RPMI7951 (cell line): ENCODE results near the gene RBM34. TPM values are rescaled to one million over a fixed set of nuclear protein-coding genes. Genes with fewer than 3 reads are reported as not detected.
"Not testable (repeated sequence)": the region's sequence is repeated elsewhere in the genome, so short reads cannot be mapped to it uniquely, and the experiment has no call there.

Experiments used
- DNase-seq: peaks from one replicate; pipeline ENCODE4 v3.0.0-alpha.2; 2012; ENCODE audit warnings: low read depth
- total RNA-seq: library from RNA; depleted of rRNA; stranded (reverse); fragments of >200 nt; shearing (Covaris generic); gene quantifications from 2 replicates; pipeline ENCODE4 v1.2.3, GENCODE V29; 2014

RBM34 gene
- total RNA-seq, 1 experiment from 2014 or later, result 68.7 TPM

DNA sequence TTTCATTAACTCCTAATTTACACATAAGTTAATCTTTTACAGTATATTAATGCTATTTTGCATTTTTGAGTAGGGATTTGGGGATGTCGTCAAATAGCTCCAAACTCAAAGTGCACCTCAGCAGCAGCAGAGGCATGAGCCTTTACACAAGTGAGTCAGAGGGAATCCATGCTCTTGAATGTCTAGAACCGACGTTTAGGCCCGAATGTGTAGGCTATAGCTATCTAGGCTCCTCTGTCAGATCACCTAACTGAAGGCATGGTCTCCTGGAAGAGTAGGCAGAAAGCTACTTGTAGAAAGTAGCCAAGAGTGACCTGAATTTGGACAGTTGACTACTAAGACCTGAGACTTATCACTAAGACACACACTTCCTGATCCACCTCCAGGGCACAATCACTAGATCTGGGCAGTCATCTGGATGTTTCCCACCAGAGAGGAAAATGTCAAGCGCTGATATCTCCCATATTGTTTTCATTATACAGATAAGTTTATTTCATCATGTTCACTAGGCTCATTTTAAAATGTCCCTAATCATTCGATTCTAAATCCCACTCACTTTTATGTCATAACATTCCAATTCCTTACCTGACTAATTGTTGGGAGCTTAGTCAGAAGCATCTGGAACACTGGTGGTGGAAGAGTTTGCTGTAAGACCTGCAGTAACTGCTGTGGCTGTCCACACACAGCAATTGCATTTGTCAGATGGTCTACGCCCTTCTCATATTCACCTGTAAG, 47.7 kb downstream of the RBM34 start:
- DNase-seq, result no peak

DNA sequence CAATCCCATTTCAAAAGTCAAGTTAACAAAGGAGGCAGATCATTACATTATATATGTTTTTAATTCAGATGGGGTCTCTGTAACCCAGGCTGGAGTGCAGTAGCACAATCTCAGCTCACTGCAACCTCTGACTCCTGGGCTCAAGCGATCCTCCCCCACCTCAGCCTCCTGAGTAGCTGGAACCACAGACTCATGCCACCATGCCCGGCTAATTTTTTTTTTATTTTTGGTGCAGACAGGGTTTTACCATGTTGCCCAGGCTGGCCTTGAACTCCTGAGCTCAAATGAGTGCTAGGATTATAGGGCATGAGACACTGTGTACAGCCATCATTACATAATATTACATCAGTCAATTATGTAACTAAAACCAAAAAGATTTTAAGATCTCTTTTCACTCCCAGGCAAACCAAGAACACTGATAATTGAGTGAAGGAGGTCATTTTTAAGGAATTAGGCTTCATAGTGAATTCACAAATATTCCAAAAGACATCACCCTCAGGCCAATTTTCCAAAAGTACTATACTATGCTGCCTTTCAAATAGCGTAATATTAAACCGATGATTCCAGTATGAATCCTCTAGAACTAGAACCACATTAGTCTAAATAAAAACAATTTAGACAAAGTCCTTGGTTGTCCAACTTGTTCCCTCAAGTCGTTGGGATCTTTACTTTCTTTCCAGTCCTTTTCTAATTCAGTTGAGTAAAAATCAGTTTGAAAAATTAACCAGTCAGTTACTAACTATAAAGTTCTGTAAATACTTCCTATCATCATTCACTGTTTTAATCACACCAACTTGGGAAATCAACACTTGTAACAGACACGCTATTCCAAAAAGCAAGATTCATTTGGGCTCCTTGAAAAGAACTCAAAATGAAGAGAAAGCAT, 48.5 kb downstream of the RBM34 start:
- DNase-seq, result no peak

DNA sequence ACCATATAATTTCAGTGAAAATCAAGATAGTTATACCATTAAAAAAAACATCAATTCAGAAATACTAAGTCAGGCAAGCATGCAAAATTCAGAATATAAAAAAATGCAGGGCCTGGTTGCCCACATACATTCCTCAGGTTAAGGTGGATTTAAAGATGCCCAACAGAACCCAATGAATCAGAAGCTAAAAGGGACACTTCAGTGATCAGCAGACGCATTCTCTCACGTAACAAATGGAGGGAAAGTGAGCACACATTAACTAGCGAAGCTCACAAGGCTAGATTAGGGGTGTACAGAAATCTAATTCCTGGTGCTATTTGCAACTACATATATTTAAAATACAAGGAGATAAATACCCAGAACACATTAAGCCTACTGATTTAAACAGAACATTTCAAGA, 49.9 kb downstream of the RBM34 start:
- DNase-seq, result no peak

DNA sequence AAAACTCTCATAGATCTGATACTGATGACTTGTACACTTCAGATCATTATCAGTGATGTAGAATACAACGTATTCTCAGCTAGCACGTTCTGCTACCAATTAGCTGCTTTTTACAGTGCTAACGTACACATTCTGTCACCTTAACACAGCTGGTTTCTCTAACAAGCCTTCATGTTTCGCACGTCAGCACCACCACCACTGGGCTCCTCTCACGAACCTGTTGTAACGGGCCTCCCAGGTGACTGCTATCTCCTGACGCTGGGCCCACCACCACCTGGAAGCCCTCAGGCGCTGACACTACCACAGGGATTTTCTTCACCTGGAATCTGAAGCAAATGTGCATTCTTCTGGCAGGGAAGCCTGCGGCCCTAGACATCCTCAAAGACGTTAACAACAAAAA, 52.2 kb downstream of the RBM34 start:
- no peak for DNase-seq

DNA sequence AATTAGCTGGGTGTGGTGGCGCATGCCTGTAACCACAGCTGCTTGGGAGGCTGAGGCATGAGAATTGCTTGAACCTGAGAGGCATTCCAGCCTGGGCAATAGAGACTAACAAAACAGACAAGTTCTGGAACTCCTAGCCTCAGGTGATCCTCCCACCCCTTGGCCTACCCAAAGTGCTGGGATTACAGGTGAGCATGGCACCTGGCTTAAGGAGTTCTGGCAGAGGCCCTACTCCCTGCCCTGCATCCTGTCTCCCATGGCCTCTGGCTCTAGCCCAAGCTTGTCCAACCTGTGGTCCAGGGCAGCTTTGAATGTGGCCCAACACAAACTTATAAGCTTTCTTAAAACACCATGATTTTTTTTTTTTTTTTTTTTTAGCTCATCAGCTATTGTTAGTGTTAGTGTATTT, 52.9 kb downstream of the RBM34 start:
- DNase-seq, result no peak

DNA sequence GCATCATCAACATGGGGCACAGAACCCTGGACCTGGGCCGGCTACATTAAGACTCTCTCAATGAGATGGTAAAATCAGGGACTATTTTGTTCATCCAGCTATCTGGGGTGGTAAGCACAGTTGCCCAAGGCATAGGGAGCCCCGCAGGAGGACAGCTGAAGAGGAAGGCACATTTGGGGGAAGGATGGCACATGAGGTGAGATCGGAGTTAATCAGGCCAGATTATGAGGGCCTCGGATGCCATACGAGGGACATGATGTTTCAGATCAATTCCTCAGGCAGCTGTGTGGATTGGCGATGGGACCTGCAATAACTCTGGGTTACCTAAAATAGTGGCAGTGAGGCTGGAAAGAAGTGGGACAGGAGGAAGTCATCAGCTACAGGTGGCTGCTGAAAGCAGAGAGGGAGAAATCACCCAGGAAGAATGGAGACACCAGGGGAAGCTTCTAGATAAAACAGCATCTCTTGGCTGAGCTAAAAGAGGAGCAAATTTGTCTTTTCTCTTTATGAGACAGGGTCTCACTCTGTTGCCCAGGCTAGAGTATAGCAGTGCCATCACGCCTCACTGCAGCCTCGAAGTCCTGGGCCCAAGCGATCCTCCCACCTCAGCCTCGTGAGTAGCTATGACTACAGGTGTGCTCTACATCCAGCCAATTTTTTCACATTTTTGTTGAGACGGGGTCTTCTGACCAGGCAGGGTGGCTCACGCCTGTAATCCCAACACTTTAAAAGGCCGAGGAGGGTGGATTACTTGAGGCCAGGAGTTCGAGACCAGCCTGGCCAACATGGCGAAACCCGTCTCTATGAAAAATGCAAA, 53.5 kb downstream of the RBM34 start:
- DNase-seq, result no peak

DNA sequence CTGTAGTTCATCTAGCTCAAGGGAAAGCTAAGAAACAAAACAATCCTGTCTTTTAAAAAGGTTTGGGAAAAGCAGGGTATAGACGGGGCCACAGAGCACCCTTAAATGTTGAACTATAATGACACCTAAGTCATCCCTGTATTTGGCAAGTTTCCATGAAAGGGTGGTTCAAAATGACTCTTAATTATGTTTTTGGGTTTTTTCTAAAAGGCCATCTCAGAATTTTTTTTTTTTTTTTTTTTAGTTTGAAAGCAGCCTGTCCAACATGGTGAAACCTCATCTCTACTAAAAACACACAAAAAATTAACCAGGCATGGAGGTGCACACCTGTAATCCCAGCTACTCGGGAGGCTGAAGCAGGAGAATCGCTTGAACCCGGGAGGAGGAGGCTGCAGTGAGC, 54.6 kb downstream of the RBM34 start:
- no peak for DNase-seq

DNA sequence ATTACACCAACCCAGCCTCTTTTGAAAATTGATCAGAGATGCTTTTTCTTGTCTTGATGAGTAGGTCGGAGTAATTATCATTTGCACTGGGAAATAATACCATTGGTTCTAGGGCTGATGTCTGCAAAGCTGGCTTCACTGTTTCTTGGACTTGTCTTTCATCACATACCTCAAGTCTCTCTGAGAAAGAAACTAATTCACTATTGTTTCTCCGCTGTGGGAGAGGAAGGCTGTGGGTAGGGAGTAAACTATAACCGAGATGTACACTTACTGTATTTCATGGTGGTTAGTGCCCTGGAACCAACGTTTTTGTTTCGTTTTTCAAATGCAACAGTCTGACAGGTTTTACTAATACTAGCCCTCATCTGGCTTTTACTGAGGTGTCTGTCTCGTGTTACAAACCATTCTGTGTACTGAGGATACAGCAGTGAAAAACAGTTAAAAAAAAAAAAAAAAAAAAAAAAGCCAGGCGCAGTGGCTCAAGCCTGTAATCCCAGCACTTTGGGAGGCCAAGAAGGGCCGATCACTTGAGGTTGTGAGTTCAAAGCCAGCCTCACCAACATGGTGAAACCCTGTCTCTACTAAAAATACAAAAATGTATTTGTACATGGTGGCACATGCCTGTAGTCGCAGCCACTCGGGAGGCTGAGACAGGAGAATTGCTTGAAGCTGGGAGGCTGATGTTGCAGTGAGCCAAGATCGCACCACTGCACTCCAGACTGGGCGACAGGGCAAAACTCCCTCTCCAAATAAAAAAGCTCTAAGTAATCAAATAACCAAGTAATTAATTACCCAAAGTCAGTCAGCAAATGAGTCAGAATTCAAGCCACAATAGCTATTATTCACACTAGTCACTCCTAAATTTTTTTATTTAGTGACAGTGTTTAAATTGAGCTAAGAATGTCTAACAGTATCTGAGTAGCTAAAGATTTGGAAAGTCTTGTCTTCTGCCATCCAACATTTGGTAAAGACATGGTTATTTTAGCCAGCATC, 55.7 kb downstream of the RBM34 start:
- DNase-seq, result peak; percentile 62

DNA sequence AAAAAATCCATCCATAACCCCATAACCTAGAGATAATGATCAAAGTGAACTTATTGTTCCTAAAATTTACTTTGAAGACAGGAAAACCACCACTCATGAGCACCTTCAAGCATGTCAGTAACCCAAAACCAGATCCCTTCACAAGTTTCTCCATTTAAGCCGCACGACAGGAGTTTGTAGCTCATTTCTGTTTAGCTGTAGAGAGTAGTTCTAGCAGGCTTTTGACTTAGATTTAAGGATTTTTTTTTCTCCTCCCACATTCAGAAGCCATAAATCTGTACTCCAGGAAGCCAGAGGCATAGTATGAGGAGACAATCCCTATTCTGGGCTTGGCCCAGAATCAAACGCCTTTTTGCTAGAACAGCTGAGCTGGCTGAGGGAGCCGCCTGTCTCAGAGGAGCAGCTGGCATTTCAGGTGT, 58.0 kb downstream of the RBM34 start:
- no peak for DNase-seq

DNA sequence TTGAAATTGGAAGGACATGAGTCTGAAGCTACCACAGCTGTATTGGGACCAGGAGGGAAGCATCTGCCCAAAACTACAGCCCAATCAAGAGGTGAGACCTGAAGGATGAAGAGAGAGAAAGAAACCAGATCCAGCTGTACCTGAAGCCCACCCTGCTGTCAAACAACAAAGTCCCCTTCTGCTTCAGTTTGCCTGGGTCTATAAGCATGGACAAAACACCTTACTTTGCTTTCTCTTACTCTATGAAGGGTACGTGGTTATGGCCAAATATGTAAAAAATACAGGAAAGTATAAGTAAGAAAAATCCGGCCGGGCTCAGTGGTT, 58.8 kb downstream of the RBM34 start:
- no peak for DNase-seq

DNA sequence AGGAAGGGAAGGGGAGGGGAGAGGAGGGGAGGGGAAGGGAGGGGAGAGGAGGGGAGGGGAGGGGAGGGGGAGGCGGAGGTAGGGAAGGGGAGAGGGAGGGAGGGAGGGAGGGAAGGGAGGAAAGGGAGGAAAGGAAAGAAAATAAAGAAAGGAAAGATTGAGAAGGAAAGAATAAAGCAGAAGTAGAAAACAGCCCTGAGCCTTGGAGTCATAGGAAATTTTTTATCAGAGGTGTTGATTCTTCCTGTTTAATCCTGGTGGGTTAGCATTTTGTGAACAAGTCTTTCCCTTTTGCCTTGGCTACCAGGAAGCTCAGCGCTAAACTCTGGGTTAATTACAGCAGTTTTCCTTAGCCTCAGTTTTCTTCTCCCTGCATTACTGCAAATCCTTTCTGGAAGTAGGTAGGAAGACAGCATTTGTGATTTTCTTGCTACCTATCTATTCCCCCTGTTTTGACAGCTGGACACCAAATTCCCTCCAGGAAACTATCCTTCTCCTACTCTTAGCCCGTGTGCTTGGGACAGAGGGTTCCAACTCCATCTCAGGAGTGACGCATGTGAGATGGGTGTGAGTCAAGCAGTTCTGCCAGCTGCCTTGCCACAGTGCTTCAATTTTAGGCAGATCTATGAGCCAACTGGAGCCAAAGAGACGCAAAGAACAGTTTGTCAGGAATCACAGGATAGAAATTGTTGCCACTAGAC, 59.3 kb downstream of the RBM34 start:
- peak; percentile 25 for DNase-seq

DNA sequence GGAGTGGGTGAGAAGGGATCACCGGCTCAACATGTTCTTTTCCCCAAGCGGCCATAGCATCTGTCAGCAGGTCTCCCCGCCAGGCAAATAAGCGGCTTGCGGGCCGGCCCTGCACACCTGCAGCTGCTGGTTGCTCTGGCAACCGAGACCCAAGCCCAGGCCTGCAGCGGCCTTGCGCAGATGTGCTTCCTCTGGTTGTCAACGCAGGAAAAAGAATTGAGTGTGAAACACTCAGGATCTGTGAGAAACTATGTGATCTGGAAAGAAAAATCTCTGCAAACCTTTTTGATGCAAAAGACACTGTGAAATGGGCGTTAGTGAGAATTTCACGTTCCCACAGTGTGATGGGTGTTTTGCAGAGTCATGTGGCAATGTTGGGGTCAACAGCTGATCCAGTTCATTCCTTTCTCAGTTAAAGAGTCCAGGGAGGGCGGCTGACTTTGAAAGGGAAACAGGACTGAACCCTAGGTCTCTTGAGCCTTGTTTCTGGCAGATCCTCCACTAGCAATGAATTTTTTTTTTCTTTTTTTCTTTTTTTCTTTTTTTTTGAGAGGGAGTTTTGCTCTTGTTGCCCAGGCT, 60.8 kb downstream of the RBM34 start:
- DNase-seq, result no peak

DNA sequence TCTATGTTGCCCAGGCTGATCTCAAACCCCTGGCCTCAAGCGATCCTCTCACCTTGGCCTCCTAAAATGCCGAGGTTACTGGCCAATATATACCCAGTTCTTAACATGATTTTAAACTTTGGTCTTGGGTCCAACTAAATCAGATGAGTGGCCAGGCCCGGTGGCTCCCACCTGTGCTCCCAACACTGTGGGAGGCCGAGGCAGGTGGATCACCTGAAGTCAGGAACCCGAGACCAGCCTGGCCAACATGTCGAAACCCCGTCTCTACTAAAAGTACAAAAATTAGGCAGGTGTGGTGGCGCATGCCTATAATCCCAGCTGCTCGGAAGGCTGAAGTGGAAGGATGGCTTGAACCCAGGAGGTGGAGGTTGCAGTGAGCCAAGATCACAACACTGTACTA, 62.1 kb downstream of the RBM34 start:
- no peak for DNase-seq

DNA sequence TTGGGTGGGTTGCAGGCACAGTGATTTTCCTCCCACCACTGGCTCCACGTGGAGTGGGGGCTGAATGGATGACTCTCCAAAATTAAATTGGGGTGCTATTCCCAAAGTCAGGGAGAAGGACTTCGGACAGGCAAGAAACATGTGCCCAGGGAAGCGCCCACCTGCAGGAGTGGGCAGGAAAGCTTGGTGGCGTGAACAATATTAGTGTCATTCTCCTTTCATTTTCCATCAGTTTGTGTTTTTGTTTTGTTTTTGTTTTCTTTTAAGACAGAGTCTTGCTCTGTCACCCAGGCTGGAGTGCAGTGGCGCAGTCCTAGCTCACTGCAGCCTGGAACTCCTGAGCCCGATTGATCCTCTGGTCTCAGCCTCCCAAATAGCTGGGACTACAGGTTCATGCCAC, 62.5 kb downstream of the RBM34 start:
- no peak for DNase-seq

DNA sequence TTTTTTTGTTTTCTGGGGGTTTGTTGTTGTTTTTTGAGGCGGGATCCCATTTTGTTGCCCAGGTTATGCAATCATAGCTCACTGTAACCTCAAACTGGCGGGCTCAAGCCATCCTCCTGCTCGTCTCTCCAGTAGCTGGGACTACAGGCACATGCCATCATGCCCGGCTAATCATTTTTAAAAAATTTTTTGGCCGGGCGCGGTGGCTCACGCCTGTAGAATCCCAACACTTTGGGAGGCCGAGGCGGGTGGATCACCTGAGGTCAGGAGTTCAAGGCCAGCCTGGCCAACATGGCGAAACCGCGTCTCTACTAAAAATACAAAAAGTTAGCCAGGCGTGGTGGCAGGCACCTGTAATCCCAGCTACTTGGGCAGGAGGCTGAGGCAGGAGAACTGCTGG, 63.5 kb downstream of the RBM34 start:
- not testable (repeated sequence) for DNase-seq

DNA sequence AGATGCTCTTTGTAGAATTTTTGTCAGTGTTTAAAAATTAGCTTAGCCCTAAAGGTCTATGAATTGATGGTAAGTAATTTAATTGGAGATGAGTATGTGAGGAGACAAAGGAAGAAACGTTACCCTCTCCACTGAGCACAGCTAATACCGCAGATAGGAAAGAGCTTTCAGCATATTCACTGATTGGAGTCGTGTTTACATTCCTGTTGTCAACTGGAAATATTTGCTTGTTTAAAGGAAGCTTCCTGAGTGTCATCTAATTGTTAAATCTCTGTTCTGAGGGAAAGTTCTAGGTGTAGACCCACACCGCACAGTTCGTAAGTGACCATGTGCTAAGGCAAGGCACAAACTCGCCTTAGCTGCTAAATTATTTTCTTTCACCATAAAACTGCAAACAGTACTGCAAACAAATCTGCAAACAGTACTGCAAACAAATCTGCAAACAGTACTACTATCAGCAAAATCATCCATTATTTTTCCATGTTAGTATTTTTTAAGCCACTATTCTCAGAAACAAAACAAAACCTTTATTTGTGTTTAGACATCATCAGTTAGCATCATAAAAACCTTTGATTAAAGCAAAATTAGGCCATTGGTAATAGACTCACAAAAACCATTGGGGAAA, 65.0 kb downstream of the RBM34 start:
- no peak for DNase-seq

DNA sequence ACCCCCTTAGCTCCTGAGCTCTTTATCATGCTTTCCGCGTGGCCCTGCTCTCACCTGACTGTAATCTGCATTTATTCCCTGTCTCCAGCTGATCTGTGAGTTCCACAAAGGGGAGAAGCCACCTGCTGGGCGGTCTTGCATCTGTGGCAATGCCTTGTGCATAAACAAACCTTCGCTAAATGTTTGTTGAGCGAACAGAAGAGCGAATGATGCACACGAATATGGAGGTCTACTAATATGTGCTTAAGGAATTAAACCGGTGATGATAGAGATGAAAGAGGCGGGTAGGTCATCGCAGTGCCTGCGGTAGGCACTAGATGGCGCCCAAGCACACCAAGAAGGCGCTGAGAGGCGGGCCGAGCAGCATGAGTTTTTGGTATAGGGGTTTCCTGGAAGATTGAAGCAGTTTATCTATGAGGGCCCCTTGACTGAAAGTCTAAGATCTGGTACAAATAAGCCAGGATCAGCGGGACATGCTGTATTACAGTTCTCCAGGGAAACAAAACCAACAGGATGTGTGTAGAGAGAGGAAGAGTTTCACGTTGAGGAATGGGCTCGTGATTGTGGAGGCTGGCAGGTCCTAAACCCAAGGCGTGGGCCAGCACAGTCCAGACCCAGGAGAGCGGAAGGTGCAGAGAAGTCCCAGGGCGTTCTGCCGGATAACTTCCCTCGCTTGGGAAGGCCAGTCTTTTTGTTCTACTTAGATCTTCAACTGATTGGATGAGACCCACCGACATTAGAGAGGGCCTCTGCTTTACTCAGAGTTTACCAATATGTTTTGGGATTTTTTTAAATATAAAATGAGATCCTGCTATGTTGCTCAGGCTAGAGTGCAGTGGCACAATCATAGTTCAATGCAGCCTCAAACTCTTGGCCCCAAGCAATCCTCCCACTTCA, 67.1 kb downstream of the RBM34 start:
- DNase-seq, result peak; percentile 67

DNA sequence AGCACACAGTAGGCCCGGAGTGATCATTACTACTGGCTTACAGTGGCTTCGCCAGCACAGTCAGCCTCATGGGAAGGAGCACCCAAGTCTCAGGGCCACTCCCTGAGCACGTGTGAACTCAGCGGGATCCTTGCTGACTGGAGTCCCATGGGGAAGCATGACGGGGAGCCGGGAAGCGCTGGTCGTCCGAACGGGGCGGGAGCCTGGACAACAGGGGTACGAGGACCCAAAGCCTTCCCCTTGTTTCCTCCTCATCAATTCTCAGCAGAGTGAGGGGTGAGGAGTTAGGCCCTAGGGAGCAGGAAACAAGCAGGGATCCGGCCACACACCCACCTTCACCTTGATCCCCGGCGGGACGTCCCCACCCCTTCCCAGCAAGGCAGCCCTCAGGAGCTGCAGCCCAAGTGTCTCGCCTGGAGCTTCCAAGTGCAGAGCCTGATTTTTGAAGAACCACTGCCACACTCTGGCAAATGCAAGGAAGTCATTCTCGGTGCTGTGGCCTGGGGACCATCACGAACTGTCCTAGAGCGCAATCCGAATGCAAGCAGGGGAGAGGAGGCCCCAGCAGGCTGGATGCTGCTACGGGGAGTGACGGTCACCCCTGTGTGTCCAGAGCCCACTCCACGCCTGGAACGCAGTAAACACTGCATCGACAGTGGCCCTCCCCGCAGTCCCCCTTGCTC, 67.9 kb downstream of the RBM34 start:
- DNase-seq, result peak; percentile 82
